Omental fat pad (tissue), 4 donors: ENCODE data around the gene SCAF4. TPM values are rescaled to one million over a fixed set of nuclear protein-coding genes. Genes with fewer than 3 reads are reported as not detected.

Experiments
- ATAC-seq: fragments of 150-250 bp; one replicate; pipeline ENCODE4 v1.9.1; 2016; ENCODE audit warnings: mild to moderate bottlenecking, moderate library complexity; ENCODE audit not compliant: low FRiP score
- DNase-seq: peaks from one replicate; pipeline ENCODE4 v3.0.0-alpha.2; 2019; ENCODE audit warnings: low spot score
- CTCF ChIP-seq, 3 donors: fragments of 450-650 bp; IDR thresholded peaks; one replicate each; pipeline ENCODE4 v1.5.1; 2016 to 2017; ENCODE audit warnings: antibody characterized with exemption in 3 of 3, mild to moderate bottlenecking in 3 of 3, moderate library complexity in 2 of 3
- total RNA-seq, 4 donors: library from RNA; depleted of rRNA; stranded (reverse); fragments of >200 nt; gene quantifications; one replicate each; pipeline ENCODE4 v1.1.0, GENCODE V29; 2016

Gene SCAF4
- total RNA-seq, 4 donors from 2014 or later = 15.8 to 32.8 (median 16.8) TPM

- no peak for TF ChIP-seq CTCF (IDR thresholded peaks at IDR 0.05)
- ATAC-seq = no peak
- no peak for DNase-seq
Measured at GRCh38 chr21:31725202-31725839, 6.6 kb downstream of the SCAF4 start.

GRCh38 chr21:31724552-31724951, 7.4 kb downstream of the SCAF4 start:
- ATAC-seq = no peak
- no peak for TF ChIP-seq CTCF (IDR thresholded peaks at IDR 0.05)
- no peak for DNase-seq

- DNase-seq (no peak), ATAC-seq (no peak)
- no peak for TF ChIP-seq CTCF (IDR thresholded peaks at IDR 0.05)
Measured at GRCh38 chr21:31721381-31721780, 10.5 kb downstream of the SCAF4 start.

GRCh38 chr21:31720739-31721138, 11.2 kb downstream of the SCAF4 start:
- DNase-seq = no peak
- ATAC-seq = no peak
- no peak for TF ChIP-seq CTCF (IDR thresholded peaks at IDR 0.05)

GRCh38 chr21:31720330-31720729, 11.6 kb downstream of the SCAF4 start:
- DNase-seq (no peak), ATAC-seq (no peak)
- no peak for TF ChIP-seq CTCF (IDR thresholded peaks at IDR 0.05)

- no peak for TF ChIP-seq CTCF (IDR thresholded peaks at IDR 0.05)
- DNase-seq = no peak
- no peak for ATAC-seq
Measured at GRCh38 chr21:31716106-31716505, 15.8 kb downstream of the SCAF4 start.

- TF ChIP-seq CTCF (IDR thresholded peaks at IDR 0.05) = no peak
- no peak for ATAC-seq
Measured at GRCh38 chr21:31714741-31715365, 17.1 kb downstream of the SCAF4 start.

More at GRCh38 chr21:31714741-31715365, 17.1 kb downstream of the SCAF4 start:
- DNase-seq = no peak
